Left kidney (tissue), 2 donors: ENCODE data around the gene FBXO3. TPM values are rescaled to one million over a fixed set of nuclear protein-coding genes. Genes with fewer than 3 reads are reported as not detected.
"Not testable (repeated sequence)": the region's sequence is repeated elsewhere in the genome, so short reads cannot be mapped to it uniquely, and the experiment has no call there.

Experiments
- DNase-seq: peaks from one replicate; pipeline ENCODE4 v3.0.0-alpha.2; 2013
- polyA plus RNA-seq: library from polyadenylated mRNA; unstranded; fragments of 120-200 nt; gene quantifications from one replicate; pipeline ENCODE4 v1.2.1, GENCODE V29; 2013; ENCODE audit not compliant: insufficient read length

FBXO3 gene
- polyA plus RNA-seq, 1 donor, result 62.1 TPM

GRCh38 chr11:33730716-33731115, 43.6 kb downstream of the FBXO3 start:
- DNase-seq, result no peak

GRCh38 chr11:33729072-33729664, 45.2 kb downstream of the FBXO3 start:
- DNase-seq, result not testable (repeated sequence)

DNA sequence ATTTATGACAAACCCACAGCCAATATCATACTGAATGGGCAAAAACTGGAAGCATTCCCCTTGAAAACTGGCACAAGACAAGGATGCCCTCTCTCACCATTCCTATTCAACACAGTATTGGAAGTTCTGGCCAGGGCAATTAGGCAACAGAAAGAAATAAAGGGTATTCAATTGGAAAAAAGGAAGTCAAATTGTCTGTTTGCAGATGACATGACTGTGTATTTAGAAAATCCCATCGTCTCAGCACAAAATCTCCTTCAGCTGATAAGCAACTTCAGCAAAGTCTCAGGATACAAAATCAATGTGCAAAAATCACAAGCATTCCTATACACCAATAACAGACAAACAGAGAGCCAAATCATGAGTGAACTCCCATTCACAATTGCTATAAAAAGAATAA, 46.8 kb downstream of the FBXO3 start:
- not testable (repeated sequence) for DNase-seq

DNA sequence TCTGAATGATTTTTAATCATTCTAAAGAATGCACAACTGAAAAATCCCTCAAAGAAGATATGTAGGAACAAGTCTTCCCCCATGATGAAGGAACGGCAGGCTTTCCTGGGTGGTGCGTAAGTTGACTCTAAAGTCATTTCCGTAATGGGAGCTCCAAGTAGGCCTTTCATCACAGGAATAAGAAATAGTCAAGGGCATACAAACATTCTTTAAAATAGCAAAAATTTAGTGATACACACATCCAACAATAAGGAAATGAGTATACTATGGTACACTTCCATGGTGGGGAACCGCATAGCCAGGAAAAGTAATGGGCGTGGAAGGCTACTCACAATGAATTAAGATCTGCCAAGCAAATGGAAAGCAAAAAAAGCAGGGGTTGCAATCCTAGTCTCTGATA, 48.8 kb downstream of the FBXO3 start:
- no peak for DNase-seq

DNA sequence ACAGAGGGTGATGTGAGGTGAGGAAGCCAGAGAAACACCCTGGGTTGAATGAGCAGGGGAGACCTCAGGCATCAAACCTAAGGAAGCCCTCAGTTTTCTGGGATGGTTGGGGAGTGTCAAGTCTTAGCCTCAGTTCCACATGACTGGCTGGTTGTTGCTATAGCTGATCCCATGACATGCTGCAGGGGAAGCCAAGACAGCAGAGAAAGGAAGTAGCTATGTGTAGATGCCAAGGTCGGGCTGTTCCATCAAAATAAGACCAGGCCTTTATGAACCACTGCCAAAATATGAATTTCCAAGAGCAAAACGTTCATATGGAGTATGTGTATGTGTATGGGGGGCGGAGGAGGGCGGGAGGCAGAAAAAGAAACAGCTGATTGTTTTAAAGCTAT, 49.7 kb downstream of the FBXO3 start:
- no peak for DNase-seq

DNA sequence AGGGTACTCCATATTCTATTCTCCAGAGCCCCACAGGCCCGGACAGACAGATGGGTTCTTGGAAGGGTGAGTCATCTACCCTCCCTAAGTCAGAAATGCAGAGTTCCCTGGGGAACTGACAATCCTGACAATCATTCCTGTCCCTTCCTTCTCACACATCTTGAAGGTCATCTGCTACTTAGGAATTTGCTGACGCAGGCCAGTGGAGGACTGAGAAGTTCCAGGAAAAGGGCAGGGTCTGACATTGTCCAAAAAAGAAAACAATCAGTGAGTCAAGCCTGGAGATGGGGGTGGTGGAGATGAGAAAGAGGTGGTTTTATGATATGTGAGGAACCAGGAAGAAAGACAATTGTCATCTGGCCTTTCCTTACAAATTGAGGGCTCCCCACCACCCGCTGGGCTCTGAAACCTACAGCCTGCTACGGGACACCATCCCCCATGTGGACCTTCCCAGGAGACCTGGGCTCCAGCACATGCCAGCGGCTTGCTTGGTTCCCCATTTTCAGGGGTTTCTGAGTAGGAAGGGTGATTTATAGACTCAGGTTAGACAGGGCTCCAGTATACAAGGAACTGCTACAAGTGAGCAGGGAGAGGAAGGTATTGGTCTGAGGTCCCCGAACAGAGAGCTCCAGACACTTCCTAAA, 51.0 kb downstream of the FBXO3 start:
- no peak for DNase-seq

DNA sequence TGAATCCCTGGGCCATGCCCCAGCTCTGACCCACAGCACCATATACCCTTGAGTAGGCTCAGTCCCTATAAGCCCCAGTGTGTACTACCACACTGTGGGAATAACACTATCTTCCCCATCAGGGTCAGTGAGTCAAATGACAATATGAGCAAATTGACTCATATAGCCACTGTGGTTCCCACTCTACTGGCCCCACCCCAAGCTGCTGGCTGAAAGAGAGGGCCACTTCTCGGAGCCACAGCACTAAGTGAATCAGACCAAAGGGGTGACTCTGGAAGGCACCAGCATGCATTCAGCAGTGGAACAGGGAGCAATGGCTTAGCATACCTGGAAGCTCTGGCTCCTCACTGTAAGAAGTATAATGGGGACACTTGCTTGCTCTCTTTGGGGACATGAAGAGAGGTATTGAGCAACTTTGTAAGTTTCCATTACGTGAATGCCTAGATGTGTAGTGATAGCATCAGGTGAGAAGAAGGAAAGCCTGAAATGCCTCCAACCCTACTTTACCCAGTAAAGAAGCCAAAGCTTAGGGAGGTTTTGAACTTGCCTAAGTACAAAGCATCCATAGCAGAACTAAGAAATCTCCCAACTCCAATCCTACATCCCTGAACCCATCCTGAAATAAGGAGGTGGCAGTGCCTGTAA, 51.6 kb downstream of the FBXO3 start:
- no peak for DNase-seq

DNA sequence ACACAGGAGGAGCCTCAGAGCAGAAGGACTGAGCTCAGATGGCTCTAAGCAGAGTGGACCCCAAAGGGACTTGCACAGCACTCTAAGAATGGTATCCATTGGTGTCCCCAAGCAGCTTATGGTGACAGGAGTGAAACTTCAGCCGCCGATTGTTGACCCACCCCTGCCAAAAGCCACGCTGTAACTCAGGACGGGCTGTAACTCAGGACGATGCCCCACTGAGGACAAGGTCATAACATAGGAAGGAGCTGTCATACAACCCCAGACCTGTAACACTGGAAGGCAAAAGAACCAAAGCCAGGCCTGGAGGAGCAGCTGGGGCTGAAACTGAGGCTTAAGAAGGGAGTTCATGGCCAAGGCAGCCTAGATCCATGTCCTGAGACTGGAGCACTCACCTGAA, 52.3 kb downstream of the FBXO3 start:
- no peak for DNase-seq

DNA sequence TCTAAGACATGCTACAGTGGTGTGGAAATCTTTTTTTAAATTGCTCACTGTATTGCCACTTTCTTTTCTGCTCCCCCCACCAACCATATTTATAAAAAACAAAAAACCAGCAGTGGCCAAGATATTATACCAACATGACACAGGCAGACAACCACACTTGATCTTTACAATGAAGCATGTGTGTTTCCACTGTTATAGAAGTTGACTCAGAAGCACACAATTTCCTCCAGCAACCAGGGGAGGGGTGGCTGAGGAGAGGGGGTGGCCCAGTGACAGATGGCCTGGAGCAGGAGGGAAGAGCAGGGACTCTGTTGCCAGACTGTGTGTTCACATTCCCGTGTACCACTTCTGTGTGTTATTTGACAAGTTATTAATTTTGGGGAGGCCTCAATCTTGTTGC, 52.9 kb downstream of the FBXO3 start:
- DNase-seq, result no peak

DNA sequence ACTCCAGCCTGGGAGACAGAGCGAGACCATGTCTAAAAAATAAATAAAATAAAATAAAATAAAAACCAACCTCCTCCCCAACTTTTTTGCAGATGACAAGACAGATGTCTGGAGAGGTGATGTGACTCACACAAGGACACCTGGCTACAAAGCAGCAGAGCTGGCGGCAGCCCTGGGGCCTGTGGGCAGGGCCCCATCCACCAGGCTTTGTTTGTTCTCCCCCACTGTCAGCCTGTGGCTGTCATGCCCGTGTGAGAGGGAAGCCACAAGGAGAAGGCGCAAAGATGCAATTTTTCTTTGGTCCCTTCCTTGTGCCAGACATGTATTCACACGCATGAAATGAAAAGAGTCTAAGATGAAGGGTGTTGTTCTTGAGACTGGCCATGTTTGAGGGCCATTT, 54.7 kb downstream of the FBXO3 start:
- no peak for DNase-seq

DNA sequence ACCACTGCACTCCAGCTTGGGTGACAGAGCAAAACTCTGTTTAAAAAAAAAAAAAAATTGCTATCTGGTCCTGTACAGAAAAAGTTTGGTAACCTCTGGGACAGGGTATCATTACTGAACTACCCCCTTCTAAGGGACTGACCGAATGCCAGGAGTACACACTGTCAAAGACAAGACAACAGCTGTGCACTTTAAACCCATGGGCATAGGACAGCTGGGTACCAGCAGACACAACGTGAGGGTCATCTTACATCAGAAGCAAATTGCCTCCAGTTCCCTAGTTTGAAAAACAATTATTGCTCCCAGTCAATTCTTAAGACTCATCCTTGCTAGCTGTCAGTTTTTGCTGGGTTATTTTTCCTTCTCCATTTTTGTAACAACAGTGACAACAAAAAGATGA, 55.9 kb downstream of the FBXO3 start:
- no peak for DNase-seq

DNA sequence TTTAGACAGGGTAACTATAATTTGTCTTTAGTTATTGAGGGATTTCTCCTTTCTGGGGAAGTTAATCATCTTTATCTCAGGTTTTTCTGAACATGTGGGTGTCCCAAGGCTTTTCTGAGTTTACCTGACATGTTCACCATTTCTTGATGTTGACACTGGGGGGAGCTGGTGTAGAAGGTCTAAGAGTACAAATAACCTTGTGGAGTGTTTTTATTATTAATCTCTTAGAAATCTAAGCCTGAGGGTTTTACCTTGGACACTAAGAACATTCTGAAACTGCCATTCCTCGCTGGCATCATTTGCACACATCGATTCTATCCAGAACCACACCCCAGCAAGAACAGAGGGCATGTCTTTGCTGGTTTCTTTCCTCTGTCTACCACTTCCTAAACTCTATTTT, 58.1 kb downstream of the FBXO3 start:
- DNase-seq, result no peak

- no peak for DNase-seq
Observed at GRCh38 chr11:33713856-33714398, 60.4 kb downstream of the FBXO3 start.

GRCh38 chr11:33713151-33713855, 61.0 kb downstream of the FBXO3 start:
- DNase-seq, result no peak

- DNase-seq, result no peak
Observed at GRCh38 chr11:33712436-33712835, 61.9 kb downstream of the FBXO3 start.

- DNase-seq, result no peak
Observed at GRCh38 chr11:33709466-33709865, 64.9 kb downstream of the FBXO3 start.

GRCh38 chr11:33708985-33709384, 65.3 kb downstream of the FBXO3 start:
- no peak for DNase-seq

DNA sequence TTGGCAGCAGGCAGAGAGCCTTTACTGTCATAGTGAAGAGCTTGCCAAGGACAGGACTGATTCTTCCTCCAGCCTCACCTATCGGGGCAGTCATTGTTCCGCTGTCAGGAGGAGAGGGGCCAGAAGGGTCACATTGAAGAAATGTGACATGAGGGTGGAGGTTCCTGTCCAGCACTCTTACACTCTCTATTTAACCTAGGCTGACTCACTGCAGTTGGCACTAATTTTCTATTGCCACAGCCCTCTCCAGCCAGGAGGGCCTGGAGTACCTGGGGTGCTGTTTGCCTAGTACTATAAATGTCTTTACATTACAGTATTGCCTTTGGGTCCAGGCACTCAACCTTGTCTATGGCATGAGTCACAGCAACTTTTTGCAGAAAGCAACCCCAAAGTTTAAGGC, 66.5 kb downstream of the FBXO3 start:
- not testable (repeated sequence) for DNase-seq

GRCh38 chr11:33706966-33707365, 67.4 kb downstream of the FBXO3 start:
- DNase-seq, result no peak

DNA sequence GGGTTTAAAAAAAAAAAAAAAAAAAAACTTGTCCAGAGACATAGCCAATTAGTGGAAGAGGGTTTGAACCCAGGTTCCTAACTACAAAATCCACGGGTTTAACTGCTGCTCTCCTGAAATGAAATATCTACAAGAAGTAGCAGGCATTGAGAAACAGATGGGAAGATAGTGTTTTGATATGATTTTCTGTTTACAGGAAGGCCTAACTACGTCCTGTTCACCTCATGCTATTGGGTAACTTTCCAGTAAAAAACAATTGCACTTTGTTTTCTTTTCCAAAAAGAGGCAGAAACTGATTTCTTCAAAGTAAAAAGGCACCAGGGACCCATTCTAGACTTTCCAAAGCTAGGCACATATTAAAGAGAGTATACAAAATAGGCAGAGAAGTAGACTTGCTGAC, 67.8 kb downstream of the FBXO3 start:
- no peak for DNase-seq

GRCh38 chr11:33704240-33705002, 69.9 kb downstream of the FBXO3 start:
- DNase-seq, result no peak

DNA sequence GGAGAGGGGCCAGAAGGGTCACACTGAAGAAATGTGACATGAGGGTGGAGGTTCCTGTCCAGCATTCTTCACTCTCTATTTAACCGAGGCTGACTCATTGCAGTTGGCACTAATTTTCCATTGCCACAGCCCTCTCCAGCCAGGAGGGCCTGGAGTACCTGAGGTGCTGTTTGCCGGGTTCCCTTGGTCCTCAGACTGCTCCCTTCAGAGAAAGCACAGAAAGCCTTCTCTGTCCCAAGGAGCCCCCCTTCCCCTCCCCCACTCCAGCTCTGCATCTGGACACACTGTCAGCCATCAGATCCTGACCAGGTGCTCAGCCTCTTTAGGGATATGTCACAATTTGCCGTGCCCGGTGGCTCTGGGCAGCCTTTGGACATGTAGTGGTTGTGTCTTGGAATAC, 70.5 kb downstream of the FBXO3 start:
- DNase-seq, result no peak
